H1 (cell line): ENCODE data around the gene ZBTB16. TPM values are rescaled to one million over a fixed set of nuclear protein-coding genes. Genes with fewer than 3 reads are reported as not detected.

Experiments
- ATF3 ChIP-seq: IDR thresholded peaks from 2 replicates; pipeline ENCODE4 v1.6.1; 2011; ENCODE audit warnings: low read depth, mild to moderate bottlenecking, low read length; ENCODE audit not compliant: insufficient read depth
- BACH1 ChIP-seq: IDR thresholded peaks from 2 replicates; pipeline ENCODE4 v1.6.1; 2012; ENCODE audit warnings: low read length, improper control_type of control experiment
- BCL11A ChIP-seq, 2 experiments: IDR thresholded peaks; one replicate each; pipeline ENCODE4 v1.6.1; 2011; ENCODE audit warnings: low read depth in 2 of 2, low read length in 2 of 2, mild to moderate bottlenecking in 2 of 2
- CHD7 ChIP-seq: fragments of 300-600 bp; sonication (generic); IDR thresholded peaks from 2 replicates; pipeline ENCODE4 v1.7.1; 2012; ENCODE audit warnings: low read length, moderate library complexity, mild to moderate bottlenecking, inconsistent platforms; ENCODE audit not compliant: insufficient replicate concordance
- HDAC2 ChIP-seq, 2 experiments: fragments of 300-600 bp in 1 of 2; sonication (generic) in 1 of 2; IDR thresholded peaks; 2 replicates each; pipeline ENCODE4 v1.6.1; 2011 to 2012; ENCODE audit warnings: low read depth in 2 of 2, low read length in 2 of 2, mild to moderate bottlenecking in 2 of 2, moderate library complexity in 2 of 2, borderline replicate concordance in 1 of 2, inconsistent platforms in 1 of 2
- HDAC6 ChIP-seq: IDR thresholded peaks from one replicate; pipeline ENCODE4 v1.7.1; 2012; ENCODE audit warnings: low read depth, mild to moderate bottlenecking, inconsistent platforms, low read length, moderate library complexity
- NRF1 ChIP-seq: IDR thresholded peaks from 2 replicates; pipeline ENCODE4 v1.6.1; 2011; ENCODE audit warnings: mild to moderate bottlenecking, low read depth, low read length, improper control_type of control experiment
- POLR2A ChIP-seq, 2 experiments: IDR thresholded peaks; 1 replicate in 1 of 2; 2 replicates in 1 of 2; pipeline ENCODE4 v1.6.1; 2011; ENCODE audit warnings: low read depth in 2 of 2, low read length in 2 of 2, mild to moderate bottlenecking in 2 of 2; ENCODE audit errors: control extremely low read depth in 1 of 2
- SP2 ChIP-seq: IDR thresholded peaks from 2 replicates; pipeline ENCODE4 v1.6.1; 2012; ENCODE audit warnings: mild to moderate bottlenecking, low read length, inconsistent platforms
- SUZ12 ChIP-seq: fragments of 200-600 bp; sonication (generic); IDR thresholded peaks from 2 replicates; pipeline ENCODE4 v1.6.1; 2012; ENCODE audit warnings: mild to moderate bottlenecking, inconsistent platforms, low read length, moderate library complexity, mixed read lengths
- TBP ChIP-seq: IDR thresholded peaks from 2 replicates; pipeline ENCODE4 v1.6.1; 2011; ENCODE audit warnings: low read depth, low read length, improper control_type of control experiment
- polyA plus RNA-seq, 7 experiments: library from polyadenylated mRNA; depleted of rRNA in 3 of 7; stranded (reverse) in 5 of 7; unstranded in 2 of 7; fragments of >200 nt in 5 of 7; fragments of 200-250 nt in 2 of 7; gene quantifications; 1 replicate in 5 of 7; 2 replicates in 1 of 7; 4 replicates in 1 of 7; pipeline versions ENCODE4 v1.2.1 to v1.2.3, GENCODE V29; 2011 to 2013; ENCODE audit warnings: missing spikeins in 2 of 7, mixed read lengths in 2 of 7
- total RNA-seq: library from RNA; stranded (reverse); fragmentation: NEBNext Ultra II Directional; extraction: Animal tissue kit (Norgen Biotek cat#: 25700); gene quantifications from 2 replicates; pipeline ENCODE4 v1.2.1, GENCODE V29; 2021

ZBTB16 gene
- total and polyA plus RNA-seq, 2 of the 8 experiments (the other 6 are each of a cell fraction or from before 2014, with no cell fraction given) = 0.12 to 0.61 TPM

GRCh38 chr11:114140826-114141225 is 81.3 kb downstream of the ZBTB16 start (continued):
- TF ChIP-seq CHD7 (no peak), TBP (no peak), SP2 (no peak), HDAC6 (no peak), POLR2A (IDR thresholded peaks at IDR 0.05; ENCODE audit: control extremely low read depth in 1 of 2, low read depth in 2 of 2, low read length in 2 of 2) (no peak), BCL11A (IDR thresholded peaks at IDR 0.05; ENCODE audit: low read depth in 2 of 2, low read length in 2 of 2) (no peak), SUZ12 (no peak), ATF3 (no peak), NRF1 (no peak), HDAC2 (IDR thresholded peaks at IDR 0.05; ENCODE audit: borderline replicate concordance in 1 of 2, low read depth in 2 of 2, low read length in 2 of 2) (no peak), BACH1 (no peak)
